NK-92 (cell line): ENCODE data around the gene ELP5.
"Not testable (repeated sequence)": the region's sequence is repeated elsewhere in the genome, so short reads cannot be mapped to it uniquely, and the experiment has no call there.

Source experiments
- DNase-seq: peaks from one replicate; lab custom pipeline; 2025; ENCODE audit not compliant: unreplicated experiment; lab: John Stamatoyannopoulos, UW

Gene ELP5

DNA sequence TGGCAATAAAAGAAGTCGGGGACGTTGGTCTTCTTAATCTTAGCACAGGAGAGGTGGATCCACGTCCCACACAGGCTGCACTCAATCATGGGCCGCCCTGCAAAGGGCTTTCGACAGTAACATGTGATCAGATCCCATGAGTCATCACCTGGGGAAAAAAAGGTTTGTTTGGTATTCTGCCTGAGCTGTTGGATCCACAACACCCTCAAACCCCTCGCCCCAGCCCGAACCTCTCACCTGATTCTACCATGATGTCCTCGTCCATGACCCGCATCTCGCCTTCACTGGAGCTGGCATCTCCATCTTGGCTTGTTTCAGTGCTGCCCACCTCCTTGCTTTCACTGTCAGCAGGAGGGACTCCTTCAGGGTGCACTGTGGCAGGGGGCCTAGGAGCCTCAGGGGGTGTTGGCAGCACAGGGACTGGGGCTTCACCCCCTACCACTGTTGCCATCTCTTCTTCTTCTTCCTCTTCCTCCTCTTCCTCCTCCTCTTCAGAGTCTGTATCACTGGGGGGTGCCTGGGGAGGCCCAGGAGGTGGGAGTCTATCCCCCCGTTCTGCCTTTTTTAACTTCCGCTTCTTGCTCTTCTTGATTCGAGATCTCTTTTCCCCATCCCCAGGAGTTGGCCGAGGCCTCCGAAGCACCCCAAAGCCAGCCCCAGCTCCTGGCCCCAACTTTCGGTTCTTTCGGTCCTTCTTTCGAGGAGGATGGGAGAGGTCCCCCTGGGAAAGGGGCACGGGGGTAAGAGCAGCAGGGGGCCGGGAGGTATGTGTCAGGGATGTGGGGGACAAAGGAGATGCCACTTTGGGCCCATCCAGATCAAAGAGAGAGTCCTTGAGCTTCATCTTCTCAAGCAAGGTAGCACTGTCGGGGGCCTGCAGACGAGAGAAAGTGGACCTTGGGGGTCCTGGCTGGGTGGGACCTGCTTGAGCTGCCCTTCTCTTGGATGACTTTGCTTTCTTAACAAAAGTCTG, 16.0 kb upstream of the ELP5 start:
- DNase-seq: no peak

DNA sequence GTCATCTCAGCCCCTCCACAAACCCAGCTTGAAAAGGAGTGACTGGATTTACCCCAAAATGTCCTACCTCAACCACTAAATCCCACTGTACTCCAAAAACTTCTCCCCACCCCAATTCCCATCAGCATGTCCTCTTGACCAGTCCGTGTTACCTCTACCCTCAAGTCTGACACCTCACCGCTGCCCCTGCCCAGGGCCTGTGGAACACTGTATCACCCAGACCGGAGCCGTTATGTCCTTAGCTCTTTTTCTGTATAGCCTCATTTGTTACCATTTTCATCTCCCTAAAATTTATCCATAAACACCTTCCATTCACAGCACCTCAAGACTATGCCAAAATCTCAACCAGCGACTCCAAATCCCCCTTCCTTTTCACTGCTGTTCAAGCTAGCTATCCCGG, 15.2 kb upstream of the ELP5 start:
- DNase-seq: no peak

DNA sequence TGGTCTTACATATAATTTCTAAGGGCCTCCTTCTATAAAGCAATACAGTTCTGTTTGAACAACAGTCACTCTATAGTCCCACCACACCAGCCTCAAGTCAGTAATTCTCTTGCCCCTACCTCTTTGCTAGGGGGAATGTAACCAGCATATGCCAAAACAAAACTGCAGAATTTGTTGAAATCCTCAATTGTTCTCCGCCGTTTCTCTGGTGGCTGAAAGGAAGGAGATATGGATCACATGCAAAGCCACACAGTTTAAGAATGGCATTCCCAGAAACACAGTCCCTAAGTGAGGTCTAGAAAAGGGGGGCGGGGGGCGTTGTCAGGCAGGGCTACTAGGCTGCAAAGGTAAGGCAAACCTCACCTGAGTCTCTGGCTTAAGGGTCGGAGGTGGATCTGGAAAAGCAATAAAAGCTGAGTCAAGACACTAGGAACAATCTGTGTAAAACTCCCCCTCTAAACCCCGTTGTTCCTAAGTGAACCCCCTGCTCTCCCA, 14.7 kb upstream of the ELP5 start:
- no peak for DNase-seq

DNA sequence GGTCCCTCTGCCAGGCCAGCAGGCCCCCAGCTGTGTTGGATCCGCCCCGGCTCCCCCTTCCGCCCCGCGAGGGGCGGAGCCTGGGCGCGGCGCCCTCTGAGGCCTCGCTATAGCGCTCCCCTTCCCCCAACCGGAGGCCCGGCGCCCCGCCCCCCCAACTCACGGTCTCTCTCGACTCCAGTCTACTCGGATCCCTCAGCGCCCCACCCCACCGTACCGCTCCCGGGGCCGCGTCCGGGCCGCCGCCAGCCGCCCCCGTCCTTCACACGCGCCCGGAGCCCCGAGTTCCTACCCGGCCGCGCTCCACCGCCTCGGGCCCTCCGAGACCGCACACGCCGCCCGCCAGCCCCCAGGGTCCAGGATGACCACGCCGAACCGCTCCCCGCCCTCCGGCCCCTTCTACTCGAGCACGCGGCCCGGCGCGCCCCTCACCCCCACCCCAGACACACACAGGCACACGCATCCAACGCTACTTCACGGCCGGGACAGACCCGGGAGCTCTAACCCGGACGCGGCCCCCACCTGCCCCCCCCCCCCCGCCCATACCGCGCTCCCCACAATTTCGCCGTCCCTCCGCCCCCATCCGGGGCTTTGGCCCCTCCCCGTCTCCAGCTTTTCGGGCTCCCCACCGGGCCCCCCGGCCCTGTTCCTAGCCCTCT, 14.1 kb upstream of the ELP5 start:
- no peak for DNase-seq

DNA sequence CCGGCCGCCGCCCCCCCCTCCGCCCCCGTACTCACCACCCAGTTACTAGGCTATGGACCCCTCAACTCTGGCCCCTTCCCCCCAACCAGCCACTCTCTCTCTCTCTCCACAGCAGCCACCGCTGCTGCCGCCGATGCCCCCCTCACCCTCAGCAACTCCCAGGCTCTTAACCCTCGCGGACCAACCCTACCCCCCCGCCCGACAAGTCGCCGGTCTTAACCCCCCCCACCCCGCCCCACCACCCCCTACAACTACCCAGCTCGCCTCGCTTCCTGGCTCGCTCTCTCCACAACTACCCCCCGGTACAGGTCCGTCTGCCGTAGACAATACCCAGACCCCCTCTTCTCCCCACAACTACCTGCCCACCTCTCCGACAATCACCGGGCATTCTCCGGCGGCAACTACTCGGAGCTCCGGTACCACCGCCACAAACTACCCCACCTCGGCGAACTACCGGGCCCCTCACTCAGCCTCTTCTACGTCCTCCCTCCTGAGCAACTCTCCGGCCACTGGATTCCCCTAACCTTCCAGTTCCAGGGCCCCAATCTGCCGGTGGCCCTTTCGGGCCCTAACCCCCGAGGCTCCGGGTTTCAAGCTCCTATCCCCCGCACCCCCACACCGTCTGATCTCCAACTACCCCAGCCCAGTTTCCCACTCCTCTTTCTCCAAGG, 13.5 kb upstream of the ELP5 start:
- no peak for DNase-seq

DNA sequence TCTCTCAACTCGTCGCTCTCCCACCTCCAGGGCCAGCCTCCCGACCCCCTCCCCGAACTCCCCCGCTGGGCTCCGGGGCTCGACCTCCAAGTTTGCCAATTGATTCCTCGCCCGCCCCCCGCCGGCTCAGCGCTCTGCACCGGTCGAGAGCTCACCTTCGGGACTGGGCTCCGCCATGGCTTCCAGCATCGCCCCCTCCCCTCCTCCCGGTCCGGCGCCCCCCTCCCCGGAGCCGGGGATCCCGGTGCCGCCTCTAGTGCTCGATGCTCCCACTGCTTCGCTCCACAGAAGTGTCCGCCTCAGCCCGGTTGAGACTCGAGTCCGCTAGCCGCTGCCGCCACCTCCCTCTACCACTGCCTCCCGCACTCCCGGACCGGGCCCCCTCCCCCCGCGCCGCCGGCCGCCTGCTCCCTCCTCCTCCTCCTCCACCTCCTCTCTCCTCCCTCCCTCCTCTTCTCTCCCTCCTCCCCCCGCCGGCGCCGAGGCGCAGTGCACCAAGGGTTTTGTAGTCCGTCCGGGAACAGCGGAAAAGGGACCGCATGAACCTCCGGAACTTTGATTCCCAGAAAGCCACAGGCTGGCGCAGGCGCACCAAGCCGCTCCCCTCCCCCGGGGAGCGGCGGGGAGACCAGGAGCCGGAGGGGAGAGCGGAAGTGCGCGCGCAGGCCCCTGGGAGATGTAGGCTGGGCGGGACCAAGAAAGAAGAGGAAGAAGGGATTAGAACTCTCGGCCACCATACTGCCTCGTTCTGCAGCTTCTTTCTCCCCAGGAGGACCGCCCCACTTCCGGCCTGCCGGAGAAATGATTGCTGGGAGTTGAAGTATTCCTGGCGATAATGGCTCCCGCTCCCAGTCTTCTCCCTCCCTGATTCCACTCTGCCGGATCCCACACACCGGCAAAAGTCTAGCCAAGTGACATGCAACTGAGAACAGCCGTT, 12.7 kb upstream of the ELP5 start, which contains the start of gene PHF23:
Gene PHF23, minus strand, starts transcription at position 367 of the 937 bp plus-strand sequence. Its CDS starts 178 bp downstream, at position 189.
- peak; percentile 68 for DNase-seq

DNA sequence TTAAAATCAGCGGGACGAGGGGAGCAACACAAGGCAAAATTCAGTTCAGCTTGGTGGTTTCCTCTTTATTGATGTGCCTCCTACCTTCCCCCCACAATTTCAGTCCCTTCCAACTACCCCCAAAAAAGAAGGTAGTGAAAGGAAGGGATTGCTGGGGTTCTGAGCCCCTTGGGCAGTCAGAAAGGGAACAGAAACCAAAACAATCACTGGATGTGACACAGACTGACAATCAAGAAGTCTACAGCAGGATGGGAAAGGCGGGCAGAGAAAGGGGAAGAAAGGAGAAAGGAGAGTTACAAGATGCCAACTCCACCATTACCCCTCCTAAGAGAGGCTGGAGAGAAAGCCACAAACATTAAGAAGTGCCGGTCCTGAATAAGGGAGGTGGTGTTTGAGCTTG, 11.6 kb upstream of the ELP5 start:
- DNase-seq: no peak

DNA sequence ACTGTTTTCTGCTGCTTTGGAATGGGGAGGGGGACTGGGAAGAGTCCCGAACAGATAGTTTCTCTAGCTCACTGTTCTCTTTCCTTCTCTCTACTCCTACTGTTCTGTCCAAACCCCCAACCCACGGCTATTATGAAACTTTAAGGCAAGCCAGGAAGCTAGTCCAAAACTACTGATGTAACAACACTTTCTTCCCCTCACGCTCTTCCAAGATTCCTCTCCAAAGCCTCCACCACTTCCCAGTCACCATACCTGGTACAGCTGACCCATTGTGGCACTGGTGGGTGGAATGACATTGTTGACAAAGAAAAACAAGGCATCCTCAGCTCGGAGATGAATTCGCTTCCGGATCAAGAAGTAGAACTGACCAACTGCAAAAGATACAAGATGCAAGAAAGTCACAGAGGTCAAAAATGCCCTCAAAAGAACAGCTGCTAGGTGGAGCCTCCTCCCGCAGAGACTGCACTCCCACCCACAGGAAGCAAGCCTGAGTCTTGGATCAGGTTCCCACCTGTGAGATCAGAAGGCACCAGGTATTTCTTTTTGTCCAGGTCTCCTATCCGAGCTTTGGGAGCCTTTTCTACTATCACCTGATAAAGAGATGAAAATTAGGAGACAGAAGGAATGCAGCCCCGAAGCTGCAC, 10.8 kb upstream of the ELP5 start:
- DNase-seq: no peak

DNA sequence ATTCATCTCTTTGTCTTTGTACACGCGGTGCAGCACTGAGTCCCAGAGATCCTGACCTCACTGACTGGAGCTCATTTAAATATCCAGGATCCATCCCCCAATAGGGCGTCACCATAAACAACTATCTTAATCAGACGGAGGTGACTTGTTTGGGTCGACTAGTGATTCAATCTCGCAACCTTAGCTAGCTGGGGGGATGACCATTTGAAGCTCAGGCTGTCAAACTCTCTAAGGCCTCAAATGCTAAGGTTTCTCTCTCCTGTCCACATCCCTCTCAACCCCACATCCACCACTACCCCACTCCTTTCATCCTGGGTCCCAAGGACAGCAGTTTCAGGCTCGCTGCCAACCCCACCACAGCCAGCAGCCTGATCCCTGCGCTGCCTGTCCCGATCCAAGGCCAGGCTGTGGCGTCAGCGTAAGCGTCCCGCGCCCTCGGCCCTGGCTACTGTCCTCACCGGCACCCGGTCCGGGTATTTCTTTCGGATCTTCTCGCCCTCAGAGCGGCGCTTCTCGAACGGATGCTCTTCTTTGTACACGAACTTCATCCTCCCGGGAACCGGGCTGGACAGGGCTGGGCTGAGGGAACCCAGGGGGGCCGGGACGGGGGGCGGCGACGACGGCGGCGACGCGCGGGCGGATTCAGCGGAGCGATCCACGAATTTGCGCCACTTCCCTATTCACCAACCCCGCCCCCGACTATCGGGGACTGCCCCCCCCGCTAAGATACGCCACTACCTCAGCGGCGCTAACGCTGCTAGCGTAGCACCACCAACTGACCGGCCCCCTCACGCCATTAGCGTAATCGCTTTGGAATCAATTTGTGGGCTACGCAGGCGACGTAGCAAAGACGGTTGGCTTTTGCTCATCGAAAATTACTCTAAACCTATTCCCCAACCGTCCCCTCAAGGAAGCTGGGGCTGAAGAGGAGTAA, 10.0 kb upstream of the ELP5 start, which contains the start of gene GABARAP:
Gene GABARAP, minus strand, starts transcription at position 667 of the 934 bp plus-strand sequence. Its CDS starts 119 bp downstream, at position 548.
- peak; percentile 16 for DNase-seq

DNA sequence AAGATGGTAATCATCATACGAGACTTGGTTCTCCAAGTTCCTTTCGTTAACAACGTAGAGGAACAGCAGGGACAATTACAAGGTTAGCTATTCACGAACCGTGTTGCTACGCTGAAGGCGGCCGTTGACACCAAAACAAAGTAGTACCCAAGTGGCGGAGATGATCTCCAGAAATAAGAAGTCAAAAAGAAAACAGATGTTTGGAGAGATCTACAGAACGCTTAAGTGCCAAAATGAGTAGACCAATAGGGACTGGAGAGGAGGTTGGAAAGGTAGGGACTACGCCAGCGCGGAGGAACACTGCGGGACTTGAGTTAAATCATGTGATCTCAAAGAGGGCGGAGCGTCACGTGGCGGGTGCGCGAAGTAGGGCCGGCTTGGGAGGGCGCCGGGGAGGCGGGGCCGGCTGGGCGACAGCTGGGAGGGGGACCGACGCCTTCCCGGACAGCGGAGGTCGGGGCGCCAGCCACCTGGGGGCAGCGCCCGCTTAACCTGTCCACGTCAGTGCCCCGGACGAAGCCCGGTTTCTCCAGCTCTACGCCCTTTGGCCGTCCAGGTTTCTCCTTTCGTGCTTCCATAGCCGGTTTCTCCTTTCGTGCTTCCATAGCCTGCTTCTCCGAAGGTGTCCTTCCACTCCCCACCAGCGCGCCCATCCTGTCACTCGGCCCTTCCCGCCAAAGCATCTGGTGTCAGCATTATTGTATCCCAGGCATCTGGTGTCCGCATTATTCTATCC, 9.1 kb upstream of the ELP5 start:
- DNase-seq: peak; percentile 33

DNA sequence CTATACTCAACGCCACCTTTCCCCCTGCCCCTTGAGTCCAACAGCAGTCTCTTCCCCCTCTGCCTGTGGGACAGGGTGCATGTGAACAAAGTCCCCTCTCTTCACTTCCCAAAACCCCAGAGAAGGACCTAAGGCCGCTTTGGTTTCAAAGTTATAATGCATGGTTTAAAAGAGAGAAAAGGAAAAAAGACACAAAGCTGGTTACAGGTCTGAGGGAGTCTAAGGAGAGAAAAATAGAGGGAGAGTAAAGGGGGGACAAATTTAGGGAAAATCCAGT, 8.6 kb upstream of the ELP5 start:
- no peak for DNase-seq

DNA sequence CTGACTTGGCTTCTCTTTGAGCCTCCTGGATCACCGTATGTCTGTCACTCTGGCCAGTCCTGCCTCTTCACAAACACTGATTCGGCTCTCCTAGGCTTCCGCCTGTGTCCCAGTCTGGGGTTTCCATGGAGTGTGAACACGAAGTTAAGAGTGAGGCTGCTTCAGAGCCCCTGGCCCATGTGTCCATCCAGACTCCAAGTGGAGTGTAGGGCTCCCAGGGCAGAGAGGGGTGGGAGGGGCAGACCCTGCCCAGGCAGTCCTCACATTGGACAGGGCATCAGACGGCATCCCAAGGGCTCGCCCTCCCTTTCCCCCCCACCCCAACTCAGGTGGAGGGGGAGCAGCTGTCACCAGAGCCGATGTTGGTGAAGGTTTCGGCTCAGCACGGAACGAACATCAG, 8.2 kb upstream of the ELP5 start:
- not testable (repeated sequence) for DNase-seq

DNA sequence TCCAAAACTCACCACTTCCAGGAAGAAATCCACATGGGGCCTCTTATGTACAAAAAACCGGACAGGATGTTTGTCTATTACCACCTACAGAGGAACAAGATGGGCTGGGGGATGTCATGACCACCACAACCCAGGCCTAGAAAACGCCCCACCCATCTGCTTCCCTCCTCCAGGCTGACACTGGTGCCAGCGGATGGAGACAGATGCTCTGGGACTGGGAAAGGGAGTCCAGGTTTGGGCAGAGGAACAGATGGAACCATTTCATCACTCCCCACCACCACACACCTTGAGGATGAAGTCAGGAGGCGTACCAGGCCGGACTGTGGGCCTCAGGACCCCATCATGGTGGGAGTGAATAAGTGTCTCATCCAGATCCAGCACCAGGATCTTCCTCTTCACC, 5.2 kb upstream of the ELP5 start:
- DNase-seq: no peak

DNA sequence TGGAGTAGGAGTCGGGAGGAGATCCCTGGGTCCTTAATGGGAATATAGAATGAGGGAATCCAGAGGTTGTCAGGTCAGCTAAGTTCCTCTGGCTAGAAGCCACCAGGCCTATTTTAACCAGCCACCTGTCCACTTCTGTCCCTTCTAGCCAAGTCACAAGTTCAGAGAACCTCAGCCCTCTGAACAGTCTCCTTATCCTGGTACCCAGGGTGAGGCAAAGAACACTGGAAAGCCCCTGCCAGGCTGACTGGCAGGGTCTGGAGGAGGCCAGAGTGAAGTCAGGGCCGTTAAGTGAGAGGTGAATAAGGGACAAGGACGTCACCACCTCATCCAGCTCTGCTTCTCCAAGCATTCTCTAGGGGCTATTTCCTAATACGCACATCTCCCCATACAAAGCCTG, 3.2 kb upstream of the ELP5 start:
- no peak for DNase-seq

DNA sequence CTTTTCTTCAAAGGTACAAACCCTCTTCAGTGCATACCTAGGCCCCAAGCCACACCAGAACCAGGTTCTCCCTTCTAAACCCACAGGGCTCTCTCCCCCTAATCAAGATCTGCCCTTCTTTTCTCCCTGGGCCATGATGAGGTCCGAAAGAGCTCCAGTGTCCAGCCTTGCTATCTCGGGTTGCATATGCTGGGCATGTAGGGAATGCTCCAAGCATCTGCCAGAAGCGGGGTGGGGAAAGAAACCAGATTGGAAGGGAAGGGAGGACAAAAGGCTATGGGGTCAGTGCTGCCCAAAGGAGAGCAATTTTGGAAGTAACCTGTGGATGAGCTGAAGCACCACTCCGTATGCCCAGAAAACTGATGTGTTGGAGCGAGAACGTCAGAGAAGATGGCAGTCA, 2.8 kb upstream of the ELP5 start:
- no peak for DNase-seq

DNA sequence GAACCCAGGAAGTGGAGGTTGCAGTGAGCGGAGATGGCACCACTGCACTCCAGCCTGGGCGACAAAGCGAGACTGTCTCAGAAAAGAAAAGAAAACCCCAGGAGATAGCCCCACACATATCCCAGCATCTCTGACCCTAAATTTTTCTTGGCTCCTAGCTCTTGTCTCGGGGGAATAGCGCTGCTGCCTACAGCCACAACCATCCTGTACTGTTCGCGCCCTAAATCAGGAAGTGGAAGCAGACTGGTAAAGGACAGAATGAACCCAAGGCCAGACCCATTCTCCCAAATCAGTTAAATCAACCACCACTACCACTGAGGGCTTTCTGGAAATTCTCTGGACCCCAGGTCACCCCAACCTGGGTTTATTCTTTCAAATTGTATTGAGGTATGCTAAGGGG, 2.2 kb upstream of the ELP5 start:
- DNase-seq: no peak

DNA sequence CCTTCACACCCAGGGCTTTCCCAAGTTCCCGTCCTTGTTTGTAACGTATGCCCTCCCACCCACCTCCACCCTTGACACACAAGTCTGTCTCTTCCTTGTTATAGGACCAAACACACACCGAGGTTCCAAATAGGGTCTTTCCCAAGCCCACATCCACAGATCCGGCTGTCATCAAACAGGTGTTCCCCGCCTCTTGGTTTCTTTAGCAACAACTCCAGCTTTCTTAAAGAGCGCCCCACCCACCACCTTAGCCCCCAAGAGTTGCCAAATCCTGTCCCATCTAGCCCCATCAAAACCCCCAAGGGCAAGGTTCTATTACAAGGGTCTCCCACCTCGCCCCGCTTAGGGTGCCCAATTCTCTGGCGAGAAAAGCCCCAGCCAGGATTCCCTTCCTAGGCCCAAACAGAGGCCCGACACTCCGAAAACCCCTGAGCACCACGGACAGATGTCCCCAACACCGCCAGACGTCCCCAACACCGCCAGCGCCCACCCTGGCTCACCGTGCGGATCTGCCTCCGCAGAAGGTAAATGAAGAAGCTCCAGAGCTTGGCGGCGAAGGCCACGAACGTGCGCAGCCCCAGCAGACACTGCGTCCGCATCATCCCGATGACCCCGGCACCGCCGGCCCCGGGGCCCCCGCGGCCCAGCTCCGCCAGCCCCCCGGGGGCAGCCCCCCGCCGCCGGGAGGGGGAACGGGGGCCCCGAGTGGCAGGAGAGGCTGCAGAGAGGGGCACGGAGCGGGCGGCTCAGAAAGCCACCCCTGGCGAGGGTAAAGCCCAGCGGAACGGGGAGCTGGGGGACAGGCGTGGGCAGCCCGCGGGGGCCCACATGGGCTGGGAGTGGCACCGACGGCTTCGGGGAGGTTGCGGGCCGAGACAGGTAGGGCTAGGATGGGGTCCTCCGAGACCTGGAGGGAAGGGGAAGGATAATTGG, 1.1 kb upstream of the ELP5 start:
- no peak for DNase-seq
